IMR-90 (cell line): ENCODE data around the gene LZTS3.

Source experiments
- BHLHE40 ChIP-seq: fragments of 150-350 bp; IDR thresholded peaks from 2 replicates; pipeline ENCODE4 v1.6.1; 2016; ENCODE audit warnings: mild to moderate bottlenecking, low read depth, low read length
- FOS ChIP-seq: fragments of 150-350 bp; IDR thresholded peaks from 2 replicates; pipeline ENCODE4 v1.6.1; 2016; ENCODE audit warnings: low read depth, low read length
- MAFK ChIP-seq: IDR thresholded peaks from 2 replicates; pipeline ENCODE4 v1.6.1; 2012; ENCODE audit warnings: low read depth, low read length, improper control_type of control experiment
- MAZ ChIP-seq: IDR thresholded peaks from 2 replicates; pipeline ENCODE4 v1.6.1; 2012; ENCODE audit warnings: low read depth, mild to moderate bottlenecking, low read length, improper control_type of control experiment, moderate library complexity, borderline replicate concordance
- MXI1 ChIP-seq: IDR thresholded peaks from 2 replicates; pipeline ENCODE4 v1.6.1; 2012; ENCODE audit warnings: low read depth, mild to moderate bottlenecking, low read length, moderate library complexity, borderline replicate concordance
- POLR2A ChIP-seq: IDR thresholded peaks from 2 replicates; pipeline ENCODE4 v1.6.1; 2012; ENCODE audit warnings: mild to moderate bottlenecking, low read depth, low read length
- RAD21 ChIP-seq: IDR thresholded peaks from 2 replicates; pipeline ENCODE4 v1.6.1; 2012; ENCODE audit warnings: low read length, improper control_type of control experiment
- TF ChIP-seq, protein P1 (sequence below): conservative IDR thresholded peaks from 2 replicates; pipeline ENCODE4 v1.5.1; 2012; ENCODE audit warnings: mild to moderate bottlenecking, low read depth, low read length, improper control_type of control experiment
- TF ChIP-seq, protein P2 (sequence below): fragments of 150-350 bp; IDR thresholded peaks from 2 replicates; pipeline ENCODE4 v1.6.1; 2017; ENCODE audit warnings: mild to moderate bottlenecking, antibody characterized with exemption, low read length, low read depth
- TF ChIP-seq, protein P3 (sequence below): fragments of 150-350 bp; IDR thresholded peaks from 2 replicates; pipeline ENCODE4 v1.6.1; 2016; ENCODE audit warnings: low read depth, mild to moderate bottlenecking, low read length, moderate library complexity, borderline replicate concordance

DNA sequence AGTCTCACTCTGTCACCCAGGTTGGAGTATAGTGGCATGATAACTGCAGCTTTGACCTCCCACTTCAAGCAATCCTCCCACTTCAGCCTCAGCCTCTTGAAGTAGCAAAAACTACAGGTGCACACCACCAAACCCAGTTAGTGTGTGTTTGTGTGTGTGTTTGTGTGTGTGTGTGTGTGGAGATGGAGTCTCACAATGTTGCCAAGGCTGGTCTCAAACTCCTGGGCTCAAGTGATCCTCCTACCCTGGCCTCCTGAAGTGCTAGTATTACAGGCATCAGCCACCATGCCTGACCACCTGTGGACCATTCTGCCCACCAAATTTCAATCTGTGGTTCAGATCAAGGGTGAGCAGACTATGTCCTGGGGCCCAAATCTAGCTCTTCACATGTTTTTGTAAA is 22.4 kb downstream of the LZTS3 start:
- TF ChIP-seq, protein P1, sequence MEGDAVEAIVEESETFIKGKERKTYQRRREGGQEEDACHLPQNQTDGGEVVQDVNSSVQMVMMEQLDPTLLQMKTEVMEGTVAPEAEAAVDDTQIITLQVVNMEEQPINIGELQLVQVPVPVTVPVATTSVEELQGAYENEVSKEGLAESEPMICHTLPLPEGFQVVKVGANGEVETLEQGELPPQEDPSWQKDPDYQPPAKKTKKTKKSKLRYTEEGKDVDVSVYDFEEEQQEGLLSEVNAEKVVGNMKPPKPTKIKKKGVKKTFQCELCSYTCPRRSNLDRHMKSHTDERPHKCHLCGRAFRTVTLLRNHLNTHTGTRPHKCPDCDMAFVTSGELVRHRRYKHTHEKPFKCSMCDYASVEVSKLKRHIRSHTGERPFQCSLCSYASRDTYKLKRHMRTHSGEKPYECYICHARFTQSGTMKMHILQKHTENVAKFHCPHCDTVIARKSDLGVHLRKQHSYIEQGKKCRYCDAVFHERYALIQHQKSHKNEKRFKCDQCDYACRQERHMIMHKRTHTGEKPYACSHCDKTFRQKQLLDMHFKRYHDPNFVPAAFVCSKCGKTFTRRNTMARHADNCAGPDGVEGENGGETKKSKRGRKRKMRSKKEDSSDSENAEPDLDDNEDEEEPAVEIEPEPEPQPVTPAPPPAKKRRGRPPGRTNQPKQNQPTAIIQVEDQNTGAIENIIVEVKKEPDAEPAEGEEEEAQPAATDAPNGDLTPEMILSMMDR, result no peak
- TF ChIP-seq RAD21 (no peak), POLR2A (no peak), MAZ (no peak), BHLHE40 (no peak), MAFK (no peak), MXI1 (no peak), FOS (no peak)
- TF ChIP-seq, protein P2, sequence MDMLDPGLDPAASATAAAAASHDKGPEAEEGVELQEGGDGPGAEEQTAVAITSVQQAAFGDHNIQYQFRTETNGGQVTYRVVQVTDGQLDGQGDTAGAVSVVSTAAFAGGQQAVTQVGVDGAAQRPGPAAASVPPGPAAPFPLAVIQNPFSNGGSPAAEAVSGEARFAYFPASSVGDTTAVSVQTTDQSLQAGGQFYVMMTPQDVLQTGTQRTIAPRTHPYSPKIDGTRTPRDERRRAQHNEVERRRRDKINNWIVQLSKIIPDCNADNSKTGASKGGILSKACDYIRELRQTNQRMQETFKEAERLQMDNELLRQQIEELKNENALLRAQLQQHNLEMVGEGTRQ, result no peak
- TF ChIP-seq, protein P3, sequence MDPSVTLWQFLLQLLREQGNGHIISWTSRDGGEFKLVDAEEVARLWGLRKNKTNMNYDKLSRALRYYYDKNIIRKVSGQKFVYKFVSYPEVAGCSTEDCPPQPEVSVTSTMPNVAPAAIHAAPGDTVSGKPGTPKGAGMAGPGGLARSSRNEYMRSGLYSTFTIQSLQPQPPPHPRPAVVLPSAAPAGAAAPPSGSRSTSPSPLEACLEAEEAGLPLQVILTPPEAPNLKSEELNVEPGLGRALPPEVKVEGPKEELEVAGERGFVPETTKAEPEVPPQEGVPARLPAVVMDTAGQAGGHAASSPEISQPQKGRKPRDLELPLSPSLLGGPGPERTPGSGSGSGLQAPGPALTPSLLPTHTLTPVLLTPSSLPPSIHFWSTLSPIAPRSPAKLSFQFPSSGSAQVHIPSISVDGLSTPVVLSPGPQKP, result no peak
